K562 (cell line): ENCODE results near the gene FOXL2NB. TPM values are rescaled to one million over a fixed set of nuclear protein-coding genes. Genes with fewer than 3 reads are reported as not detected.

Source experiments
- CTBP1 ChIP-seq: fragments of 450-650 bp; IDR thresholded peaks from 2 replicates; pipeline ENCODE4 v1.6.1; 2016; ENCODE audit warnings: borderline replicate concordance
- CXXC5 ChIP-seq: fragments of 250-450 bp; sonication (Bioruptor Pico); IDR thresholded peaks from 2 replicates; pipeline ENCODE4 v1.8.0; 2022; ENCODE audit warnings: inconsistent platforms, mild to moderate bottlenecking, moderate library complexity
- FOXM1 ChIP-seq, 2 experiments: fragments of 450-650 bp in 1 of 2; sonication (generic) in 1 of 2; formaldehyde crosslinking in 1 of 2; IDR thresholded peaks; 2 replicates each; pipeline versions ENCODE4 v1.6.1 to v1.9.0; 2017 to 2022; ENCODE audit warnings: low read depth in 2 of 2, mild to moderate bottlenecking in 2 of 2, missing genetic modification reagents in 1 of 2, moderate library complexity in 1 of 2
- GABPB1 ChIP-seq: sonication (generic); formaldehyde crosslinking; IDR thresholded peaks from 2 replicates; pipeline ENCODE4 v1.8.0; 2022; ENCODE audit warnings: mild to moderate bottlenecking, missing genetic modification reagents
- KAT7 ChIP-seq: sonication (generic); formaldehyde crosslinking; IDR thresholded peaks from 2 replicates; pipeline ENCODE4 v1.8.0; 2022; ENCODE audit warnings: missing genetic modification reagents, mild to moderate bottlenecking, borderline replicate concordance
- KLF1 ChIP-seq: fragments of 450-650 bp; IDR thresholded peaks from 2 replicates; pipeline ENCODE4 v1.6.1; 2016; ENCODE audit warnings: missing genetic modification characterization, missing compliant biosample characterization
- MTA3 ChIP-seq: fragments of 450-650 bp; formaldehyde crosslinking; IDR thresholded peaks from 2 replicates; pipeline ENCODE4 v1.6.1; 2017; ENCODE audit warnings: mild to moderate bottlenecking, borderline replicate concordance
- POLR2G ChIP-seq: fragments of 200-400 bp; formaldehyde crosslinking; IDR thresholded peaks from 2 replicates; pipeline ENCODE4 v1.6.1; 2017; ENCODE audit warnings: low read depth, mild to moderate bottlenecking, antibody characterized with exemption, low read length, moderate library complexity
- TAF1 ChIP-seq: IDR thresholded peaks from 2 replicates; pipeline ENCODE4 v1.6.1; 2011; ENCODE audit warnings: mild to moderate bottlenecking, low read length, moderate library complexity; ENCODE audit not compliant: insufficient read depth, control insufficient read depth, severe bottlenecking; ENCODE audit errors: extremely low read depth
- TCFL5 ChIP-seq: fragments of 250-450 bp; sonication (Bioruptor Pico); conservative IDR thresholded peaks from 2 replicates; pipeline ENCODE4 v1.6.1; 2021; ENCODE audit warnings: mild to moderate bottlenecking, moderate library complexity, matching md5 sums
- polyA plus RNA-seq, 8 experiments: library from polyadenylated mRNA; depleted of rRNA in 4 of 8; stranded (reverse) in 5 of 8; unstranded in 3 of 8; fragments of >200 nt; fragmentation: Nextera tagmentation in 2 of 8; fragmentation: Illumina TruSeq in 1 of 8; extraction: Ambion mirVana in 2 of 8; extraction: Trizol in 1 of 8; gene quantifications; 2 replicates each; pipeline versions ENCODE4 v1.2.1 to v1.2.3, GENCODE V29; 2011 to 2014; ENCODE audit warnings: inconsistent platforms in 1 of 8, missing spikeins in 1 of 8
- total RNA-seq, 7 experiments: library from RNA; depleted of rRNA in 6 of 7; stranded (reverse); fragments of >200 nt in 6 of 7; fragmentation: Illumina TruSeq in 2 of 7; extraction: Trizol in 2 of 7; gene quantifications; 2 replicates each; pipeline versions ENCODE4 v1.2.1 to v1.2.3, GENCODE V29; 2011 to 2021; ENCODE audit warnings: low replicate concordance in 1 of 7
- TF ChIP-seq, protein P1 (sequence below), 2 experiments: IDR thresholded peaks; 2 replicates each; pipeline ENCODE4 v1.6.1; 2012; ENCODE audit warnings: improper control_type of control experiment in 2 of 2, low read depth in 2 of 2, low read length in 2 of 2, borderline replicate concordance in 1 of 2
- TF ChIP-seq, protein P2 (sequence below), 2 experiments: fragments of 450-650 bp; formaldehyde crosslinking in 1 of 2; IDR thresholded peaks; 2 replicates each; pipeline versions ENCODE4 v1.4.0 to v1.6.1; 2014 to 2020; ENCODE audit warnings: mild to moderate bottlenecking in 2 of 2, borderline replicate concordance in 1 of 2, low read depth in 1 of 2
- TF ChIP-seq, protein P3 (sequence below): sonication (generic); formaldehyde crosslinking; IDR thresholded peaks from 2 replicates; pipeline ENCODE4 v1.8.0; 2022; ENCODE audit warnings: missing genetic modification reagents, mild to moderate bottlenecking, moderate library complexity, borderline replicate concordance

The FOXL2NB gene
- total and polyA plus RNA-seq, 9 of the 15 experiments (the other 6 are each of a cell fraction or from before 2014, with no cell fraction given) = 0.71 to 17.4 (median 9.0) TPM

DNA sequence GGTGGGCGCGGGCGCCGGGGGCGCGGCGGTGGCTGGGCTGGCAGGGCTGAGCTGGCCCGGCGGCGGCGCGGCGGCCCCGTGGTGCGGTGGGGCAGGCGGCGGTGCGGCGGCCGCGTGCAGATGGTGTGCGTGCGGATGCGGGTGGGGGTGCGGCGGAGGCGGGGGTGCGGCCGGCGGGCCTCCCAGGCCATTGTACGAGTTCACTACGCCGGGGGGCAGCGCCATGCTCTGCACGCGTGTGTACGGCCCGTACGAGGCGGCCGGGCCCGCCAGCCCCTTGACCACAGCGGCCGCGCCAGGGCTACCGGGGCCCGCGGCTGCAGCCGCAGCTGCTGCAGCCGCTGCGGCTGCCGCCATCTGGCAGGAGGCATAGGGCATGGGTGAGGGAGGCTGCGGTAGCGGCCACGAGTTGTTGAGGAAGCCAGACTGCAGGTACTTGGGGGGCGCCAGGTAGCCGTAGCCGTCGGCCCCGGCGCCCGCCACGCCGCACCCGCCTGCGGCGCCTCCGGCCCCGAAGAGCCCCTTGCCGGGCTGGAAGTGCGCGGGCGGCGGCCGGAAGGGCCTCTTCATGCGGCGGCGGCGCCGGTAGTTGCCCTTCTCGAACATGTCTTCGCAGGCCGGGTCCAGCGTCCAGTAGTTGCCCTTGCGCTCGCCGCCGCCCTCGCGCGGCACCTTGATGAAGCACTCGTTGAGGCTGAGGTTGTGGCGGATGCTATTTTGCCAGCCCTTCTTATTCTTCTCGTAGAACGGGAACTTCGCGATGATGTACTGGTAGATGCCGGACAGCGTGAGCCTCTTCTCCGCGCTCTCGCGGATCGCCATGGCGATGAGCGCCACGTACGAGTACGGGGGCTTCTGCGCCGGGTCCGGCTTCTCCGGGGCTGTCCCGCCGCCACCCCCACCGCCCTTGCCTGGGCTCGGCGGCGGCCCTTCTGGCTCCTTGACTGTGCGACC, 1.0 kb upstream of the FOXL2NB start (continued):
- TF ChIP-seq CTBP1 = peak; percentile 75; the same call in 1 of the 2 replicates
- TF ChIP-seq, protein P1, sequence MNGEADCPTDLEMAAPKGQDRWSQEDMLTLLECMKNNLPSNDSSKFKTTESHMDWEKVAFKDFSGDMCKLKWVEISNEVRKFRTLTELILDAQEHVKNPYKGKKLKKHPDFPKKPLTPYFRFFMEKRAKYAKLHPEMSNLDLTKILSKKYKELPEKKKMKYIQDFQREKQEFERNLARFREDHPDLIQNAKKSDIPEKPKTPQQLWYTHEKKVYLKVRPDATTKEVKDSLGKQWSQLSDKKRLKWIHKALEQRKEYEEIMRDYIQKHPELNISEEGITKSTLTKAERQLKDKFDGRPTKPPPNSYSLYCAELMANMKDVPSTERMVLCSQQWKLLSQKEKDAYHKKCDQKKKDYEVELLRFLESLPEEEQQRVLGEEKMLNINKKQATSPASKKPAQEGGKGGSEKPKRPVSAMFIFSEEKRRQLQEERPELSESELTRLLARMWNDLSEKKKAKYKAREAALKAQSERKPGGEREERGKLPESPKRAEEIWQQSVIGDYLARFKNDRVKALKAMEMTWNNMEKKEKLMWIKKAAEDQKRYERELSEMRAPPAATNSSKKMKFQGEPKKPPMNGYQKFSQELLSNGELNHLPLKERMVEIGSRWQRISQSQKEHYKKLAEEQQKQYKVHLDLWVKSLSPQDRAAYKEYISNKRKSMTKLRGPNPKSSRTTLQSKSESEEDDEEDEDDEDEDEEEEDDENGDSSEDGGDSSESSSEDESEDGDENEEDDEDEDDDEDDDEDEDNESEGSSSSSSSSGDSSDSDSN (IDR thresholded peaks at IDR 0.05; ENCODE audit: borderline replicate concordance in 1 of 2, low read depth in 2 of 2, low read length in 2 of 2) = peak; percentile 22 to 94; a peak in 3 of 4 replicates
- TF ChIP-seq GABPB1 (CRISPR knock-in tag) = peak; percentile 48; the same call in 1 of the 2 replicates
- TF ChIP-seq TCFL5 (CRISPR knock-in tag) = no peak
- peak; percentile 7 for TF ChIP-seq POLR2G
- no peak for TF ChIP-seq FOXM1 (IDR thresholded peaks at IDR 0.05; ENCODE audit: low read depth)
- peak; percentile 42; the same call in 1 of the 2 replicates for TF ChIP-seq FOXM1 (CRISPR knock-in tag; IDR thresholded peaks at IDR 0.05; ENCODE audit: low read depth)
- TF ChIP-seq TAF1 = peak; percentile 26
- TF ChIP-seq CXXC5 (CRISPR knock-in tag) = peak; percentile 23
- TF ChIP-seq, protein P2, sequence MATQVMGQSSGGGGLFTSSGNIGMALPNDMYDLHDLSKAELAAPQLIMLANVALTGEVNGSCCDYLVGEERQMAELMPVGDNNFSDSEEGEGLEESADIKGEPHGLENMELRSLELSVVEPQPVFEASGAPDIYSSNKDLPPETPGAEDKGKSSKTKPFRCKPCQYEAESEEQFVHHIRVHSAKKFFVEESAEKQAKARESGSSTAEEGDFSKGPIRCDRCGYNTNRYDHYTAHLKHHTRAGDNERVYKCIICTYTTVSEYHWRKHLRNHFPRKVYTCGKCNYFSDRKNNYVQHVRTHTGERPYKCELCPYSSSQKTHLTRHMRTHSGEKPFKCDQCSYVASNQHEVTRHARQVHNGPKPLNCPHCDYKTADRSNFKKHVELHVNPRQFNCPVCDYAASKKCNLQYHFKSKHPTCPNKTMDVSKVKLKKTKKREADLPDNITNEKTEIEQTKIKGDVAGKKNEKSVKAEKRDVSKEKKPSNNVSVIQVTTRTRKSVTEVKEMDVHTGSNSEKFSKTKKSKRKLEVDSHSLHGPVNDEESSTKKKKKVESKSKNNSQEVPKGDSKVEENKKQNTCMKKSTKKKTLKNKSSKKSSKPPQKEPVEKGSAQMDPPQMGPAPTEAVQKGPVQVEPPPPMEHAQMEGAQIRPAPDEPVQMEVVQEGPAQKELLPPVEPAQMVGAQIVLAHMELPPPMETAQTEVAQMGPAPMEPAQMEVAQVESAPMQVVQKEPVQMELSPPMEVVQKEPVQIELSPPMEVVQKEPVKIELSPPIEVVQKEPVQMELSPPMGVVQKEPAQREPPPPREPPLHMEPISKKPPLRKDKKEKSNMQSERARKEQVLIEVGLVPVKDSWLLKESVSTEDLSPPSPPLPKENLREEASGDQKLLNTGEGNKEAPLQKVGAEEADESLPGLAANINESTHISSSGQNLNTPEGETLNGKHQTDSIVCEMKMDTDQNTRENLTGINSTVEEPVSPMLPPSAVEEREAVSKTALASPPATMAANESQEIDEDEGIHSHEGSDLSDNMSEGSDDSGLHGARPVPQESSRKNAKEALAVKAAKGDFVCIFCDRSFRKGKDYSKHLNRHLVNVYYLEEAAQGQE (IDR thresholded peaks at IDR 0.05; ENCODE audit: borderline replicate concordance) = peak; percentile 6; the same call in 1 of the 2 replicates
- TF ChIP-seq, protein P2 (CRISPR knock-in tag; IDR thresholded peaks at IDR 0.05; ENCODE audit: low read depth) = no peak
- 0 out of 2 replicates have a peak, but pooled peaks have one; percentile 22 for TF ChIP-seq KLF1 (tag)
- TF ChIP-seq, protein P3, sequence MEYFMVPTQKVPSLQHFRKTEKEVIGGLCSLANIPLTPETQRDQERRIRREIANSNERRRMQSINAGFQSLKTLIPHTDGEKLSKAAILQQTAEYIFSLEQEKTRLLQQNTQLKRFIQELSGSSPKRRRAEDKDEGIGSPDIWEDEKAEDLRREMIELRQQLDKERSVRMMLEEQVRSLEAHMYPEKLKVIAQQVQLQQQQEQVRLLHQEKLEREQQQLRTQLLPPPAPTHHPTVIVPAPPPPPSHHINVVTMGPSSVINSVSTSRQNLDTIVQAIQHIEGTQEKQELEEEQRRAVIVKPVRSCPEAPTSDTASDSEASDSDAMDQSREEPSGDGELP (CRISPR knock-in tag) = peak; percentile 39; the same call in 1 of the 2 replicates
- peak; percentile 72; the same call in 1 of the 2 replicates for TF ChIP-seq MTA3
- TF ChIP-seq KAT7 (CRISPR knock-in tag) = peak; percentile 80; the same call in 1 of the 2 replicates
